Left cardiac atrium (tissue), 4 donors: ENCODE results near the gene PRKCE. TPM values are rescaled to one million over a fixed set of nuclear protein-coding genes. Genes with fewer than 3 reads are reported as not detected.
A peak's percentile ranks its signal among the peaks of the same experiment; 100 is the strongest.

Experiments used
- ATAC-seq, 2 donors: fragments of 200-7000 bp; cut with Tn5 transposase; one replicate each; pipeline ENCODE4 v1.9.1; 2020; ENCODE audit warnings: mild to moderate bottlenecking in 2 of 2, moderate library complexity in 2 of 2
- DNase-seq: peaks from one replicate; pipeline ENCODE4 v3.0.0-alpha.2; 2020
- intact Hi-C, 2 donors: fragments of 100-400 bp; cut with DNase I; formaldehyde crosslinking; loops; one replicate each; pipeline versions ENCODE4 v1.14.1 to v1.15.1; 2022 to 2023
- total RNA-seq, 2 donors: library from RNA; stranded (reverse); fragmentation: NEBNext Ultra II Directional; extraction: Animal tissue kit (Norgen Biotek cat#: 25700); gene quantifications; one replicate each; pipeline ENCODE4 v1.2.1, GENCODE V29; 2021
- donor health status: DM: no; HTN: yes; CAD: no.
- donor health status: DM: no; HTN: yes; CAD: no; lungs with severe emphysema.
- donor health status: DM: yes; HTN: yes; CAD: no.
- donor health status: Dilated cardiomyopathy.

PRKCE gene
- total RNA-seq, 2 donors from 2014 or later: 17.9 to 24.8 TPM

DNA sequence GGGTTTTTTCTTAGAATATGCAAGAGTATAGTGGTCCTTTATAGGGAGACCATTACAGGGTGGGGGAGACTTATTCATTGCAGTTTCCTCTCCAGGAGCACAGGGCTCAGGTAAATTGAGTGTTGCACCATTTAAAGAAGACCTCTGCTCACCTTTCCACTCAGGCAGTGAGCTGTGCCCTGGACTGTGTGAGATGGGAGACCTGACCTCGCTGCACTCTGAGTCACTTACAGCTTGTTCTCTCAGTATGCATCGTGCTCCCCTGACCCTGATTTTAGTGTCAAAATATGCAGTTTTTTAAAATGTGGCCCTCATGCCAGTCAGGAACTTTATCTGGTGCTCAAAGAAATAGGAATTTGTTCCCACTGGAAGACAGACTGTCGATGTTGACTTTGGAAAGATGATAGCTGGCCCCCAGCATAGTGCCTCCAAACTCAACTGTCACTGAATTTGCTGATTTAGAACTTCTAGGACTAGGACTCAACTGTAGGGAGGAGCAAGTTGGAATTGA lies 499.0 kb downstream of the PRKCE start:
- intact Hi-C loops: no loop called here
- DNase-seq: no peak
- ATAC-seq: no peak

- DNase-seq (no peak), ATAC-seq (no peak)
- intact Hi-C loops: no loop called here
These were observed 500.1 kb downstream of the PRKCE start for GRCh38 chr2:46151577-46151976.

DNA sequence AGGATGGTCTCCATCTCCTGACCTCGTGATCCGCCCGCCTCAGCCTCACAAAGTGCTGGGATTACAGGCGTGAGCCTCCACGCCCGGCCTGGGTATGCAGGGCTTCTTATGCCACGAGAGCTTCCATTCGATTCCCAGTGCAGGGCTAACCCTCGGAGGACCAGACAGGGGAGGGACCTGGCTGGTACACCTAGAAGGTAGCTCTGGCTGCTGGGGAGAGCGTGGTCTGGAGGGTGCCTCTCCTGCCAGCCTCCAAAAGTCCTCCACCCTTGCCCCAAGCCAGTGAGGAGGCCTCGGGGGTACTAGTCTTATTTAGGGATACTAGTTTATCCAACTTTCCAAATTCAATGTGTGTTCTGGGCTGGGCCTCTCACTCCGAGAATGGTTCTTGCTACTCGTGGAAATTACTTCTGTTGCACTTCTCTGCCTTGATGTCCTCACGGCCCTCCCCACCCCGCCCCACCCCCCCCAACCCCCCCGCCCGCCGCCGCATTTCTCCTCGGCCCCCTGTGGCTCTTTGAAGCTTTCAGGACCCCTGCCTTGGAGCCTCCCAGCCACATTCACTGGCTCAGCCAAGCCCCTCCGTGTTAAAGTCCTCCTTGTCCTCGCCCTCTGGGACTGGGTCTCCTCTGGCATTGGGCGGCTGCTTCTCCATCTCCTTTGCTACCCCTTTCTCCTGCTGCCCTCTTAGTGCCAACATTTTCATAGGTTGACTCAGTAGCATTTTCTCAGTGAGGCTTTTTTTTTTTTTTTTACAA lies 502.7 kb downstream of the PRKCE start:
- ATAC-seq (no peak), DNase-seq (no peak)
- intact Hi-C loops: no loop called here

- ATAC-seq (peak; percentile 74 to 90), DNase-seq (peak; percentile 45)
- intact Hi-C loops: no loop called here
These were observed 505.8 kb downstream of the PRKCE start for GRCh38 chr2:46157072-46157965.

- intact Hi-C loops: no loop called here
- peak; percentile 33 to 51 for ATAC-seq
- DNase-seq: no peak
These were observed 506.5 kb downstream of the PRKCE start for GRCh38 chr2:46157966-46158310.

DNA sequence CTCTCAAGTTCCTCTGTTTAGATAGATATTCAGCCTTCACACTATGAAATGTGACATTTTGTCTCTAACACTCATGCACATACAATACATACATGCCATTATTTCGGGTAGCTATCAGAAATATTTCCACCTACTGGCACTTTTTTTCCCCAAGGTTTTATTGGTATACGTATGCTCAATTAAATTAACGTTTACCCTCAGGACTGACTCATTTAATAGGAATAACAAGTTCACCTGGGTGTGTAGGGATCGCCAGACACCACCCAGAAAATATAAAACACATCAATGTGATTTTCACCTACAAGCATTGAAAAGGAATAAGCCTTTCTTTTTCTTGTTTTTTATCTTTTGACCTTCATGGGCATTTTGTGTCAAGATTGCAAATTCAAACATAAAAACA lies 507.2 kb downstream of the PRKCE start:
- no peak for DNase-seq
- intact Hi-C loops: no loop called here

DNA sequence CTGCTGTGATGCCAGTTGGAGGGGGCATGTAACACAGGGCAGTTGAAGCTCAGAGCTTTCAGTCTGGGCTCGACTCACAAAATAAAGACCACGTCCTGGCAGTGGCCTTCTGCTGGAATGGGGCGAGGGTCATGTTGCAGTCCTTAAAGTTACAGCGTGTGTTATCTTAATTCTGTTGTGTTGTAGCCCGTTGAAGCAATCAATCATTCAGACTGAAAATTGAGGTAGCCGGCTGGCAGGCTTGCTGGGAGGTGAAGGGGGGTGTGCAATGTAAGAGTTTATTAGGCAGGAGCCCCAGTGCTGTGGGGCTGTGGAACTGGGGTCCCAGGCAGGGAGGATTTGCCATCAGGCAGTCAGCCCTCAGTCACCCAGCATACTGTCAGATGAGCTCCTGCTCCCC lies 508.9 kb downstream of the PRKCE start:
- no peak for DNase-seq
- ATAC-seq: no peak
- intact Hi-C loops: no loop called here

More for the DNA sequence above, 507.2 kb downstream of the PRKCE start:
- ATAC-seq: no peak

GRCh38 chr2:46161315-46161714 lies 509.8 kb downstream of the PRKCE start:
- intact Hi-C loops: no loop called here
- DNase-seq (no peak), ATAC-seq (no peak)

DNA sequence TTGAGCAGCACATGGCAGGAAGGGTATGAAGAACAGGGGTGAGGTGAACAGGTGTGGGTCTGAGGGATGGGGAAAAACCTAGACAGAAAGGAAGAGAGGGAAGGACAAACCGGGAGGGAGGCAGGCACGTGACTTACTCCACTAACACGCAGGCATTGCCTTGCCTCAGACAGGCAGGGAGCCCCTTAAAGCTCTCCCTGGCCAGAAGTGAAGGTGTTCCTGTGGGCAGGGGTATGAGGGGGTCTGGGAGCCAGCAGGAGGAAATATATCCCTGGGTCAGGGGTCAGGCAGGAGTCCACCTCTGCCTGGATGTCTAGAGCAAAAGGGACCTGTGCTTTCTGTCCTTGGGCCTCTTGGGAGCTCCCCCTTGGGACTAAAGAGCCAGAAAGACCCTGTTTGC lies 510.4 kb downstream of the PRKCE start:
- DNase-seq (no peak), ATAC-seq (no peak)
- intact Hi-C loops: no loop called here

DNA sequence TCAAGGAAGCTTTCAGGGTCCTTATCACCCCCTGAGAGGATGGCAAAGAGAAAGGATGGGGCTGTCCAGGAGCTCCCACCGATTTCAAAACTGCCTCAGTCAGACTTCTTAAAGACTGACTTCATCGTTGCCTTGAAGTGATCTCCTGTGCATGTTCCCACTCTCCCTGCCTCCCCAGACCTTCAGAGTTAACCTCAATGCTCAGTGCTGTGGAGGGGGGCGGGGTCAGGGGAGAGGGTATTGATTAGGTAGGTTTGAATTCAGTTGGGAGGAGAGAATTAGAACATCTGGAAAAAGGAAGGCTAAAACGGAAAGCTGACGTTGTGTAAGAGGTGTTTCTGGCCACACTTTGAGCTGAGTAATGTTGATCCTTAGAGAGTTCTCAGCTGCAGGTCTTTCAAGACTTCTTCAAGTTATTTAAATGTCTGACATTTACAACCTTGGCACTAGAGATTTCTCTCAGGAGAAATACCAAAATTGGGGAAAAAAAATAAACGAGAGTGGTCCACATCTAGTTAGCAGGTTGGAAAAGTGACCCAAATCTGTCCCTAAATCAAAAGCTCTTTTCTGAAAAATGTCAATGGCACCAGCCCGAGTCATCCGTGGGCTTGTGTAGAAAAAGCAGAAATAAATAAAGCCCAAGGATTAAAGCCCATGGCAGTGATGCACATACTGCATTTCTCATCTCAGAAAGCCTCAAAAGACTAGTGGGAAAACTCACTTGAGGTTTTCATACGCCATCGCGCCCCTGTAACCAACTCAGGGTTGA lies 511.0 kb downstream of the PRKCE start:
- no peak for DNase-seq
- no peak for ATAC-seq
- intact Hi-C loops: no loop called here

DNA sequence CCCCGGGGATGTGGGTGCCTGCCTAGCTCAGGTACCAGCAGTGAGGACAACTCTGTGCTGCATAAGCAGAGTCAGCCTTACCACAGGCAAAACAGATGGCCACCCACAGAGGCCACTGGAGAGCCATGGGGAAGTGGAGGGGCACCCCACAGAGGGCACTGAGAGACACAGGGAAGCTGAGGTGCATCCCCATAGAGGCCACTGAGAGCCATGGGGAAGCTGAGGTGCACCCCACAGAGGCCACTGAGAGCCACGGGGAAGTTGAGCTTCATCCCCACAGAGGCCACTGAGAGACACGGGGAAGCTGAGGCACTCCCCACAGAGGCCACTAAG lies 511.6 kb downstream of the PRKCE start:
- no peak for DNase-seq
- no peak for ATAC-seq
- intact Hi-C loops: no loop called here

DNA sequence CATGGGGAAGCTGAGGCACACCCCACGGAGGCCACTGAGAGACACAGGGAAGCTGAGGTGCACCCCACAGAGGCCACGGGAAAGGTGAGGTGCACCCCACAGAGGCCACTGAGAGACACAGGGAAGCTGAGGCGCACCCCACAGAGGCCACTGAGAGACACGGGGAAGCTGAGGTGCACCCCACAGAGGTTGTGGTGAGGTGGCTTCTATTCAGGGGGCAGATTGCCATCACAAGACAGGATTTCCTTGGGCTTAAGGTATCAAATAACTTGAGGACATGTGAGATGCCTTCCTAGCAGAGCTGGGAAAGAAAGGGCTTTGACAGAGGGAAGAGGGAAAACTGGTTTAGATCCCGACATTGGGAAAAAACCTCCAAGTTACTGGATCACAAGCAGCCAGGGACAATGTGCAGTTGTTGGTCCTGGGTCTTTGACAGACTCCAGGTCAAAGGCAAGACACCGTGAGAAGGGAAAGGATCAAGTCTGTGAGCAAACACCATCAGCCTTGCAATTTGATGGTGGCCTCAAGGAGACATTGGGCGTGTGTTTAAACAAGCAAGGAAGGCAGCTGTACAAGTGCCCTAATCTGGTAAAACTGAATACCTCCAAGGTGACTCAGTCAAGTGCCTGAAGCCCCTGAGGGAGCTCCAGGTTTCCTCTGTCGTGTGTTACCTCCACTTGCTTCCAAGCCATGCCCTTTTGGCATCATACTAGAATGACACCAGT lies 512.5 kb downstream of the PRKCE start:
- DNase-seq (no peak), ATAC-seq (peak in 1 of 2 donors; percentile 3)
- intact Hi-C loops: no loop called here

GRCh38 chr2:46164529-46165301 lies 513.2 kb downstream of the PRKCE start:
- intact Hi-C loops: no loop called here
- peak; percentile 93 to 95 for ATAC-seq
- DNase-seq: peak; percentile 87

- ATAC-seq: no peak
- DNase-seq: no peak
- intact Hi-C loops: no loop called here
These were observed 514.4 kb downstream of the PRKCE start for GRCh38 chr2:46165916-46166315.

- intact Hi-C loops: no loop called here
- no peak for DNase-seq
- no peak for ATAC-seq
These were observed 515.9 kb downstream of the PRKCE start for GRCh38 chr2:46167406-46167805.

DNA sequence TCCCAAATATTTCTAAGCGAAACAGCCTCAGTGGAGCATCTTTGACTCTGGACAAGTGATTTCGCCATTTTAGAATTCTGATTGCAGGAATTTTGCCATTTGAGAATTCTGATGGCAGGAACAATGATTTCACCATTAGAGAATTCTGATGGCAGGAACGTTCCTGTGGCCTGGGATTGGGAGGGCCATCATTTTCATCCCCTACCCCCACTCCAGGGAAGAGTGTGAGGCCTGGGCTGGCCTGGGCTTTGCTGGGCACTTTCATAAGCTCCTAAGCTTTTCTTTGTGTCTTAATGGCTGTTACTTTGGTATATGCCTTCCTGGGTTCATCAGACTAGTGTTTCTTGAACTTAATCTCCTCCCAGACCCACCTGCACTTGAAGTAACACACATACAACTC lies 516.4 kb downstream of the PRKCE start:
- intact Hi-C loops: no loop called here
- DNase-seq: no peak
- no peak for ATAC-seq

DNA sequence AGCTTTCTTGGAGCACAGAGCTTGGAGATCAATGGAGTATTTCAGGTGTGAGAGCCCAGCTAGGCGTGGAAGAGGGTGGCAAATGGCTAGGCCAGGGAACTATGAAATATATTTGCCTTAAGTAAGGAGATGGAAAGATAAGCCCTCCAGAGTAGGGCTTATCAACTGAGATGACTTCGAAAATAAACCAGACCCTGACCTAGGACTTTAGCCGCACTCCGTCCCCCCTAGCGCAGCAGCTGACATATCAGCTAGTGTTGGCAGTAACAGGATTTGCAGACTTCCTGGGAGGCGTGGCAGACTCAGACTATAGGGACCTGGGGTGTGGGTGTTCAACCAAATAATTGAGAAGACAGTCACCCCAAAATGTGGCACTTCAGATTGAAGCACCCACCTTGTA lies 518.0 kb downstream of the PRKCE start:
- no peak for ATAC-seq
- intact Hi-C loops: no loop called here
- DNase-seq: no peak

GRCh38 chr2:46170026-46170425 lies 518.6 kb downstream of the PRKCE start:
- ATAC-seq: no peak
- intact Hi-C loops: loop anchor here in 1 of 2 donors (10.0 kb wide), 1 partner anchor 105 kb away; no protein-coding TSS in a partner anchor
- DNase-seq: no peak
